SK-N-SH (cell line): ENCODE measurements around the gene TAF1A. TPM values are rescaled to one million over a fixed set of nuclear protein-coding genes. Genes with fewer than 3 reads are reported as not detected.
A peak's percentile ranks its signal among the peaks of the same experiment; 100 is the strongest.

Experiments used
- CTCF ChIA-PET: fragments of 300-600, 350-600 bp; formaldehyde crosslinking; extraction: SDS; loops from one replicate; lab custom pipeline; 2021; lab: Yijun Ruan, JAX
- POLR2A ChIA-PET: fragments of 350-600 bp; sonication (Branson Sonifier 250); formaldehyde crosslinking; extraction: SDS; loops from one replicate; lab custom pipeline; 2020; ENCODE audit warnings: antibody characterized with exemption, inconsistent platforms; lab: Yijun Ruan, JAX
- DNase-seq: peaks from one replicate; pipeline ENCODE4 v3.0.0; 2012
- H2AFZ ChIP-seq: fragments of 200-600 bp; sonication (generic); 2 replicates; pipeline ENCODE4 v1.8.1; 2016; ENCODE audit warnings: antibody characterized with exemption, mild to moderate bottlenecking, low read depth
- H3F3A ChIP-seq: fragments of 200-600 bp; sonication (generic); replicated peaks from 2 replicates; pipeline ENCODE3; 2016; ENCODE audit warnings: antibody characterized with exemption, mild to moderate bottlenecking; ENCODE audit not compliant: insufficient read depth
- H3K27ac ChIP-seq, 2 experiments: fragments of 200-500 bp in 1 of 2; fragments of 200-600 bp in 1 of 2; sonication (Bioruptor generic) in 1 of 2; sonication (generic), shearing (Covaris generic) in 1 of 2; 2 replicates each; pipeline versions ENCODE4 v1.5.1 to v1.6.1; 2014 to 2016; ENCODE audit warnings: low read depth in 2 of 2, inconsistent platforms in 1 of 2, low read length in 1 of 2, mild to moderate bottlenecking in 1 of 2, mixed read lengths in 1 of 2
- H3K27me3 ChIP-seq: fragments of 200-600 bp; sonication (generic), shearing (Covaris generic); 2 replicates; pipeline ENCODE4 v1.6.1; 2016; ENCODE audit warnings: mixed run types; ENCODE audit not compliant: insufficient read depth
- H3K36me3 ChIP-seq, 2 experiments: fragments of 200-500 bp in 1 of 2; fragments of 200-600 bp in 1 of 2; sonication (Bioruptor generic) in 1 of 2; sonication (generic) in 1 of 2; replicated peaks in 1 of 2; 2 replicates each; pipeline versions ENCODE3 to v1.5.1; 2014 to 2016; ENCODE audit warnings: low read length in 1 of 2, mild to moderate bottlenecking in 1 of 2; ENCODE audit not compliant: insufficient read depth in 2 of 2, control insufficient read depth in 1 of 2
- H3K4me1 ChIP-seq, 2 experiments: fragments of 200-500 bp in 1 of 2; fragments of 200-600 bp in 1 of 2; sonication (Bioruptor generic) in 1 of 2; sonication (generic), shearing (Covaris generic) in 1 of 2; 2 replicates each; pipeline versions ENCODE4 v1.5.1 to v1.6.1; 2014 to 2016; ENCODE audit warnings: low read depth in 1 of 2, low read length in 1 of 2, mixed run types in 1 of 2; ENCODE audit not compliant: insufficient read depth in 2 of 2, control insufficient read depth in 1 of 2
- H3K4me2 ChIP-seq: fragments of 200-600 bp; sonication (generic), shearing (Covaris generic); 2 replicates; pipeline ENCODE4 v1.6.1; 2017; ENCODE audit warnings: mixed run types
- H3K4me3 ChIP-seq, 2 experiments: fragments of 200-500 bp in 1 of 2; fragments of 200-600 bp in 1 of 2; sonication (Bioruptor generic) in 1 of 2; sonication (generic), shearing (Covaris generic) in 1 of 2; 2 replicates each; pipeline versions ENCODE4 v1.5.1 to v1.8.1; 2014 to 2016; ENCODE audit warnings: low read depth in 2 of 2, inconsistent platforms in 1 of 2, low read length in 1 of 2, mild to moderate bottlenecking in 1 of 2, mixed read lengths in 1 of 2, moderate library complexity in 1 of 2
- H3K79me2 ChIP-seq: fragments of 200-600 bp; sonication (generic); 2 replicates; pipeline ENCODE4 v1.8.1; 2017; ENCODE audit warnings: mild to moderate bottlenecking; ENCODE audit not compliant: insufficient read depth
- H3K9ac ChIP-seq: fragments of 200-600 bp; sonication (generic); 2 replicates; pipeline ENCODE4 v1.6.1; 2017; ENCODE audit warnings: mixed run types
- H3K9me2 ChIP-seq: fragments of 200-600 bp; sonication (generic); 2 replicates; pipeline ENCODE4 v1.6.1; 2017; ENCODE audit warnings: mixed run types
- H3K9me3 ChIP-seq: fragments of 200-600 bp; sonication (generic); 2 replicates; pipeline ENCODE4 v1.6.1; 2017; ENCODE audit warnings: mixed run types, mild to moderate bottlenecking, moderate library complexity
- H4K20me1 ChIP-seq: fragments of 200-600 bp; sonication (generic); 2 replicates; pipeline ENCODE4 v1.6.1; 2017; ENCODE audit warnings: mild to moderate bottlenecking, mixed run types; ENCODE audit not compliant: insufficient read depth
- CHD2 ChIP-seq: fragments of 150-350 bp; IDR thresholded peaks from 2 replicates; pipeline ENCODE4 v1.6.1; 2018; ENCODE audit warnings: low read length; ENCODE audit not compliant: partially characterized antibody
- CTCF ChIP-seq: fragments of 200-600 bp; sonication (generic); IDR thresholded peaks from 2 replicates; pipeline ENCODE4 v1.6.1; 2017; ENCODE audit warnings: antibody characterized with exemption, mild to moderate bottlenecking, moderate library complexity
- ELF1 ChIP-seq: IDR thresholded peaks from 2 replicates; pipeline ENCODE4 v1.4.0; 2012
- EP300 ChIP-seq, 2 experiments: IDR thresholded peaks; 2 replicates each; pipeline versions ENCODE4 v1.4.0 to v1.6.1; 2012; ENCODE audit warnings: borderline replicate concordance in 1 of 2, low read depth in 1 of 2, low read length in 1 of 2
- FOXM1 ChIP-seq: IDR thresholded peaks from 2 replicates; pipeline ENCODE4 v1.4.0; 2012; ENCODE audit warnings: low read depth, mild to moderate bottlenecking
- GABPA ChIP-seq: IDR thresholded peaks from 2 replicates; pipeline ENCODE4 v1.4.0; 2012; ENCODE audit warnings: low read depth, mild to moderate bottlenecking
- IRF3 ChIP-seq: fragments of 150-350 bp; IDR thresholded peaks from 2 replicates; pipeline ENCODE4 v1.6.1; 2016; ENCODE audit warnings: mild to moderate bottlenecking, low read depth, low read length
- JUND ChIP-seq: IDR thresholded peaks from 2 replicates; pipeline ENCODE4 v1.4.0; 2012
- MXI1 ChIP-seq: IDR thresholded peaks from 2 replicates; pipeline ENCODE4 v1.6.1; 2012; ENCODE audit warnings: mild to moderate bottlenecking, low read depth, low read length, improper control_type of control experiment
- NFIC ChIP-seq: IDR thresholded peaks from 2 replicates; pipeline ENCODE4 v1.4.0; 2012; ENCODE audit warnings: borderline replicate concordance
- NRF1 ChIP-seq: IDR thresholded peaks from 2 replicates; pipeline ENCODE4 v1.6.1; 2012; ENCODE audit warnings: low read depth, mild to moderate bottlenecking, low read length
- PBX3 ChIP-seq: IDR thresholded peaks from 2 replicates; pipeline ENCODE4; 2012
- POLR2AphosphoS5 ChIP-seq: IDR thresholded peaks from 2 replicates; pipeline ENCODE4 v1.6.1; 2012; ENCODE audit warnings: low read depth, low read length
- RAD21 ChIP-seq: IDR thresholded peaks from 2 replicates; pipeline ENCODE4 v1.6.1; 2012; ENCODE audit warnings: mild to moderate bottlenecking, low read length
- RCOR1 ChIP-seq: fragments of 150-350 bp; IDR thresholded peaks from 2 replicates; pipeline ENCODE4 v1.6.1; 2017; ENCODE audit warnings: antibody characterized with exemption, low read length
- RXRA ChIP-seq: IDR thresholded peaks from 2 replicates; pipeline ENCODE4 v1.4.0; 2012; ENCODE audit warnings: low read depth, mild to moderate bottlenecking, borderline replicate concordance
- SMC3 ChIP-seq: IDR thresholded peaks from 2 replicates; pipeline ENCODE4 v1.6.1; 2012; ENCODE audit warnings: low read depth, low read length, improper control_type of control experiment
- WGBS: methylation state at CpG from one replicate; pipeline ENCODE4 v1.1.6; 2017; ENCODE audit warnings: low lambda C conversion rate; 5-methylcytosine and 5-hydroxymethylcytosine counted together
- polyA plus RNA-seq, 3 experiments: library from polyadenylated mRNA; depleted of rRNA; stranded (reverse); fragments of >200 nt; gene quantifications; 2 replicates each; pipeline ENCODE4 v1.2.3, GENCODE V29; 2012

TAF1A gene
- polyA plus RNA-seq, 1 of the 3 experiments (the other 2 are of a cell fraction), result 4.6 TPM

- Histone ChIP-seq H3K9ac (no peak overlapping the region), H3K27ac (no peak overlapping the region), H3K4me1 (no peaks in the 10 kb centered on the region), H3K36me3 (peaks cover 41 to 74% of the 10 kb centered on the region in 2 experiments), H3F3A (peaks cover 10% of the 10 kb centered on the region), H3K9me2 (no peaks in the 10 kb centered on the region), H2AFZ (no peak overlapping the region), H3K9me3 (0 out of 2 replicates have a peak, but pooled peaks cover 2% of the 10 kb centered on the region), H3K4me3 (no peak overlapping the region; a peak in 1 of 4 replicates), H3K79me2 (no peaks in the 10 kb centered on the region), H3K4me2 (no peak overlapping the region), H4K20me1 (no peaks in the 10 kb centered on the region), H3K27me3 (no peaks in the 10 kb centered on the region)
- peak; percentile 56 for DNase-seq
- WGBS, result 34% methylated on average over 7 of the region's 7 CpGs
- CTCF ChIA-PET, result interaction anchor here (0.6 to 4.0 kb wide), 29 partner anchors 9 to 1194 kb away, joined by 3 to 63 read pairs (median 3); partner anchors contain the start of genes MIA3 and TAF1A
- TF ChIP-seq FOXM1 (no peak), SMC3 (peak; percentile 72), GABPA (no peak), CHD2 (peak; percentile 13), RAD21 (peak; percentile 83), CTCF (peak; percentile 93)
- POLR2A ChIA-PET, result interaction anchor here (1.0 to 1.3 kb wide), 2 partner anchors 10 to 169 kb away, joined by 6 to 9 read pairs; no protein-coding TSS in a partner anchor
These were observed 44.7 kb upstream of the TAF1A start for GRCh38 chr1:222634180-222635013.

GRCh38 chr1:222632749-222633148 is 43.0 kb upstream of the TAF1A start:
- ChIA-PET POLR2A (no interaction called here), CTCF (interaction anchor here (2.4 to 4.0 kb wide), 3 partner anchors 13 to 177 kb away, joined by 15 to 63 read pairs (median 26); partner anchors contain the start of gene MIA3)
- Histone ChIP-seq H3K9ac (no peak overlapping the region), H3K4me2 (no peak overlapping the region), H3K27ac (no peak overlapping the region), H3F3A (no peaks in the 10 kb centered on the region), H3K9me3 (no peaks in the 10 kb centered on the region), H3K79me2 (no peaks in the 10 kb centered on the region), H3K4me3 (no peak overlapping the region), H3K9me2 (no peaks in the 10 kb centered on the region), H4K20me1 (no peaks in the 10 kb centered on the region), H3K4me1 (no peaks in the 10 kb centered on the region)
- 84% methylated on average over 2 of the region's 2 CpGs for WGBS
- TF ChIP-seq FOXM1 (no peak), RCOR1 (no peak), RXRA (no peak), IRF3 (no peak), EP300 (IDR thresholded peaks at IDR 0.05; ENCODE audit: borderline replicate concordance in 1 of 2, low read depth in 1 of 2, low read length in 1 of 2) (no peak), NFIC (no peak), JUND (no peak), MXI1 (no peak), ELF1 (no peak), NRF1 (no peak), PBX3 (no peak), GABPA (no peak), POLR2AphosphoS5 (no peak)
- TF ChIP-seq, all 33 proteins: peak for 0
- peaks cover 37 to 77% of the 10 kb centered on the region in 2 experiments for H3K36me3 ChIP-seq
- no peak for DNase-seq
- no peaks in the 10 kb centered on the region for H3K27me3 ChIP-seq
- H2AFZ ChIP-seq, result no peak overlapping the region
